ENCODE data around the gene GINS1. TPM values are rescaled to one million over a fixed set of nuclear protein-coding genes. Genes with fewer than 3 reads are reported as not detected.

GINS1 gene
- total and polyA plus RNA-seq, 2 of the 8 experiments (the other 6 are each of a cell fraction or from before 2014, with no cell fraction given) = 44.7 to 68.4 TPM

DNA sequence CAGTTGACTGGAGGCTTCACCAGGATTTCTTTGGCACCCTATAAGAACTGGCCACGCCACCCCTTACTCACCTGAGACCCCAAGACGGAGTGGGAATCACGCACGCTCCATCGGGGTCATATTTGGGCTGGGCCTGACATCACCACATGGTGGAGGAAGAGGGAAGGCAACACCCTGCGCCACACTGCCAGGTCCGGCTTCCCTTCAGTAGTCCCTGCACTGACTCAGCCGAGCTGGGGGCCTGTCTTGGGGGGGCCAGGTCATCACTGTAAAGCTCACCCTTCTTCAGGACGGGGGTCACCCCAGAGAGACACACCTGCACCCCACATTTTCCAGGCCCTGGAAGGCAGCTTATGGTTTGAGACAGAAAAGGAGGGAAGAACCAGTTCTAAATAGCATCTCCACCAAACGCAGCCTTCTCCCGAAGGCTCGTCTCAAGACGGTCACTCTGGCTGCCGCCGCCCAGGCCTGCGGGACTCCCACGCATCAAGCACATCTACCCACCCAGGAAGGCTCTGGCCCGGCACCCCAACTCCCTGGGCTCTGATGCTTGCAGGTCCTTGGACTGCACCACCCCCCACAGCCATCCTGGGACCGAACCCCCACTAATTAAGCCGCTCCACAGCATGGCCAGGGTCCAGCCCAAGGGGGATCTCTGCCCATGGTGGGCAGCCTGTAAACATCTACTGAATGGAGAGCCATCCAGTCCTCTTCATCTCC, 51.8 kb downstream of the GINS1 start (continued):
- no peak for TF ChIP-seq TCF12 (IDR thresholded peaks at IDR 0.05; ENCODE audit: low read depth, low read length)

Measured in H1 (cell line).